A549 (cell line): Measurements from ENCODE around the gene HERPUD2. TPM values are rescaled to one million over a fixed set of nuclear protein-coding genes. Genes with fewer than 3 reads are reported as not detected.

ENCODE experiments used
- ATAC-seq, 2 experiments: fragments of 200-7000 bp in 1 of 2; fragments of >200 bp in 1 of 2; cut with Nextera tagmentation in 1 of 2; cut with Tn5 transposase in 1 of 2; 3 replicates each; pipeline versions ENCODE4 v1.8.0 to v1.9.1; 2018 to 2020; ENCODE audit warnings: mild to moderate bottlenecking in 1 of 2, moderate library complexity in 1 of 2
- CTCF ChIA-PET: fragments of 300-600 bp; sonication (Branson Sonifier 250); formaldehyde crosslinking; extraction: SDS; loops from one replicate; lab custom pipeline; 2021; ENCODE audit warnings: antibody characterized with exemption, inconsistent platforms; lab: Yijun Ruan, JAX
- POLR2A ChIA-PET: fragments of 350-600 bp; formaldehyde crosslinking; extraction: SDS; loops from one replicate; lab custom pipeline; 2021; ENCODE audit warnings: antibody characterized with exemption, inconsistent platforms; lab: Yijun Ruan, JAX
- DNase-seq, 2 experiments: peaks; one replicate each; pipeline versions ENCODE4 v3.0.0 to v3.0.0-alpha.2; 2011 to 2016; ENCODE audit warnings: low read depth in 1 of 2, low spot score in 1 of 2
- FAIRE-seq: peaks from 2 replicates; lab custom pipeline; 2011; peaks lifted over from hg19 to GRCh38; lab: Jason Lieb, UNC
- H3K27ac ChIP-seq, 2 experiments: fragments of >200 bp; sonication (Bioruptor Twin); formaldehyde crosslinking; 3 replicates each; pipeline ENCODE4 v1.5.1; 2016 to 2017
- H3K4me1 ChIP-seq: fragments of >200 bp; sonication (Bioruptor Twin); formaldehyde crosslinking; 3 replicates; pipeline ENCODE4 v1.6.1; 2016
- H3K4me2 ChIP-seq: fragments of >200 bp; sonication (Bioruptor Twin); formaldehyde crosslinking; 3 replicates; pipeline ENCODE4 v1.6.1; 2016
- H3K4me3 ChIP-seq: fragments of >200 bp; sonication (Bioruptor Twin); formaldehyde crosslinking; 3 replicates; pipeline ENCODE4 v1.5.1; 2016
- H3K9me3 ChIP-seq: fragments of >200 bp; sonication (Bioruptor Twin); formaldehyde crosslinking; 3 replicates; pipeline ENCODE4 v1.6.1; 2016
- ATOH8 ChIP-seq: fragments of 250-450 bp; sonication (Bioruptor Pico); IDR thresholded peaks from 2 replicates; pipeline ENCODE4 v1.5.0; 2020; ENCODE audit warnings: low read depth, mild to moderate bottlenecking, moderate library complexity
- BHLHE40 ChIP-seq: IDR thresholded peaks from 2 replicates; pipeline ENCODE4 v1.6.1; 2012; ENCODE audit warnings: low read depth, low read length, inconsistent platforms
- CBX2 ChIP-seq: fragments of 200-600 bp; sonication (generic); IDR thresholded peaks from 2 replicates; pipeline ENCODE4 v1.6.1; 2016; ENCODE audit warnings: low read depth, mild to moderate bottlenecking, borderline replicate concordance
- CBX8 ChIP-seq: fragments of 200-600 bp; sonication (generic); IDR thresholded peaks from 2 replicates; pipeline ENCODE4 v1.6.1; 2016
- CEBPB ChIP-seq, 2 experiments: fragments of >200 bp in 1 of 2; sonication (Bioruptor Twin) in 1 of 2; formaldehyde crosslinking in 1 of 2; IDR thresholded peaks; 2 replicates each; pipeline ENCODE4 v1.6.1; 2012 to 2016
- CHD2 ChIP-seq: fragments of 150-350 bp; IDR thresholded peaks from 2 replicates; pipeline ENCODE4 v1.6.1; 2014; ENCODE audit warnings: low read length; ENCODE audit not compliant: partially characterized antibody
- EHMT2 ChIP-seq: fragments of 200-600 bp; sonication (generic); IDR thresholded peaks from 2 replicates; pipeline ENCODE4 v1.6.1; 2016; ENCODE audit warnings: antibody characterized with exemption, low read depth, mild to moderate bottlenecking, moderate library complexity
- ELK1 ChIP-seq: fragments of 150-350 bp; IDR thresholded peaks from 2 replicates; pipeline ENCODE4 v1.6.1; 2014; ENCODE audit warnings: low read depth, mild to moderate bottlenecking, low read length
- ESRRA ChIP-seq: fragments of 150-350 bp; IDR thresholded peaks from 2 replicates; pipeline ENCODE4 v1.6.1; 2014; ENCODE audit warnings: mild to moderate bottlenecking, low read length, borderline replicate concordance
- FOSB ChIP-seq: fragments of 250-450 bp; sonication (Bioruptor Pico); IDR thresholded peaks from 2 replicates; pipeline ENCODE4 v1.5.0; 2020; ENCODE audit warnings: mild to moderate bottlenecking, moderate library complexity
- FOSL2 ChIP-seq, 2 experiments: fragments of 450-650 bp in 1 of 2; fragments of >200 bp in 1 of 2; sonication (Bioruptor Twin) in 1 of 2; formaldehyde crosslinking; IDR thresholded peaks; 2 replicates each; pipeline versions ENCODE4 v1.5.0 to v1.6.1; 2016 to 2020; ENCODE audit warnings: mild to moderate bottlenecking in 1 of 2, moderate library complexity in 1 of 2
- FOXS1 ChIP-seq: fragments of 250-450 bp; sonication (Bioruptor Pico); IDR thresholded peaks from 2 replicates; pipeline ENCODE4 v1.5.0; 2020; ENCODE audit warnings: mild to moderate bottlenecking, moderate library complexity
- GATA3 ChIP-seq: IDR thresholded peaks from 2 replicates; pipeline ENCODE4 v1.6.1; 2012; ENCODE audit warnings: borderline replicate concordance
- HDAC2 ChIP-seq: fragments of 200-600 bp; sonication (generic); IDR thresholded peaks from 2 replicates; pipeline ENCODE4 v1.6.1; 2016
- HES2 ChIP-seq: fragments of >200 bp; sonication (Bioruptor Twin); formaldehyde crosslinking; IDR thresholded peaks from 2 replicates; pipeline ENCODE4 v1.6.1; 2016
- HEYL ChIP-seq: fragments of 250-450 bp; sonication (Bioruptor Pico); IDR thresholded peaks from 2 replicates; pipeline ENCODE4 v1.8.0; 2021; ENCODE audit warnings: mild to moderate bottlenecking, moderate library complexity
- HOXA7 ChIP-seq: fragments of 250-450 bp; sonication (Bioruptor Pico); IDR thresholded peaks from 2 replicates; pipeline ENCODE4 v1.5.0; 2020; ENCODE audit warnings: mild to moderate bottlenecking, moderate library complexity
- JUNB ChIP-seq: fragments of >200 bp; sonication (Bioruptor Twin); formaldehyde crosslinking; IDR thresholded peaks from 2 replicates; pipeline ENCODE4 v1.6.1; 2016
- MAZ ChIP-seq: fragments of 150-350 bp; IDR thresholded peaks from 2 replicates; pipeline ENCODE4 v1.6.1; 2014; ENCODE audit warnings: antibody characterized with exemption, low read depth, low read length, borderline replicate concordance
- MYC ChIP-seq: IDR thresholded peaks from 2 replicates; pipeline ENCODE4 v1.6.1; 2012; ENCODE audit warnings: mild to moderate bottlenecking, inconsistent platforms, low read length, improper control_type of control experiment, borderline replicate concordance
- PHF8 ChIP-seq: fragments of 200-600 bp; sonication (generic); IDR thresholded peaks from 2 replicates; pipeline ENCODE4 v1.6.1; 2016; ENCODE audit warnings: low read depth, mild to moderate bottlenecking, antibody characterized with exemption, moderate library complexity, borderline replicate concordance
- POLR2A ChIP-seq: IDR thresholded peaks from 2 replicates; pipeline ENCODE4 v1.6.1; 2012; ENCODE audit warnings: mild to moderate bottlenecking, low read length
- POLR2AphosphoS2 ChIP-seq: conservative IDR thresholded peaks from 2 replicates; pipeline ENCODE4 v1.6.1; 2012; ENCODE audit warnings: low read length, improper control_type of control experiment, inconsistent platforms
- RAD21 ChIP-seq, 2 experiments: fragments of >200 bp in 1 of 2; sonication (Bioruptor Twin) in 1 of 2; formaldehyde crosslinking in 1 of 2; IDR thresholded peaks in 1 of 2; conservative IDR thresholded peaks in 1 of 2; 2 replicates in 1 of 2; 3 replicates in 1 of 2; pipeline ENCODE4 v1.6.1; 2012 to 2018; ENCODE audit warnings: inconsistent platforms in 1 of 2
- RFX5 ChIP-seq: fragments of 450-650 bp; IDR thresholded peaks from 2 replicates; pipeline ENCODE4 v1.7.1; 2014; ENCODE audit warnings: antibody characterized with exemption, mild to moderate bottlenecking, moderate library complexity
- RNF2 ChIP-seq: fragments of 200-600 bp; sonication (generic); IDR thresholded peaks from 2 replicates; pipeline ENCODE4 v1.6.1; 2016; ENCODE audit warnings: low read depth, mild to moderate bottlenecking, antibody characterized with exemption, moderate library complexity, borderline replicate concordance
- SMC3 ChIP-seq: fragments of >200 bp; sonication (Bioruptor Twin); formaldehyde crosslinking; IDR thresholded peaks from 3 replicates; pipeline ENCODE4 v1.6.1; 2018; ENCODE audit warnings: inconsistent platforms
- TFCP2L1 ChIP-seq: fragments of 250-450 bp; sonication (Bioruptor Pico); IDR thresholded peaks from 2 replicates; pipeline ENCODE4 v1.5.0; 2021; ENCODE audit warnings: mild to moderate bottlenecking
- TP53 ChIP-seq: fragments of 250-450 bp; sonication (Bioruptor Pico); IDR thresholded peaks from 2 replicates; pipeline ENCODE4 v1.5.0; 2021; ENCODE audit warnings: mild to moderate bottlenecking, moderate library complexity
- USF2 ChIP-seq: fragments of 450-650 bp; IDR thresholded peaks from 2 replicates; pipeline ENCODE4 v1.6.1; 2014; ENCODE audit warnings: antibody characterized with exemption
- ZFP36 ChIP-seq: fragments of 450-650 bp; IDR thresholded peaks from 2 replicates; pipeline ENCODE4 v1.6.1; 2014; ENCODE audit warnings: borderline replicate concordance; ENCODE audit not compliant: partially characterized antibody
- ZNF302 ChIP-seq: fragments of 250-450 bp; sonication (Bioruptor Pico); IDR thresholded peaks from 2 replicates; pipeline ENCODE4 v1.9.0; 2021; ENCODE audit warnings: inconsistent platforms, mild to moderate bottlenecking, moderate library complexity
- ZSCAN20 ChIP-seq: fragments of 250-450 bp; sonication (Bioruptor Pico); IDR thresholded peaks from 2 replicates; pipeline ENCODE4 v1.8.0; 2022; ENCODE audit warnings: mild to moderate bottlenecking, moderate library complexity
- WGBS: methylation state at CpG from one replicate; pipeline ENCODE4 v1.1.6; 2017; ENCODE audit errors: missing lambda C conversion rate; 5-methylcytosine and 5-hydroxymethylcytosine counted together
- polyA plus RNA-seq, 4 experiments: library from polyadenylated mRNA; depleted of rRNA in 3 of 4; stranded (reverse); fragments of >200 nt; fragmentation: RNase III in 1 of 4; extraction: RNeasy Plus Mini Kit Qiagen cat#74134 plus additional on column Dnase treatment in 1 of 4; gene quantifications; 2 replicates in 3 of 4; 3 replicates in 1 of 4; pipeline ENCODE4 v1.2.3, GENCODE V29; 2011 to 2017

Gene HERPUD2
- polyA plus RNA-seq, 2 of the 4 experiments (the other 2 are of a cell fraction) = 13.2 to 34.8 TPM

GRCh38 chr7:35604595-35604994 is 90.3 kb downstream of the HERPUD2 start:
- Histone ChIP-seq H3K9me3 (no peaks in the 10 kb centered on the region), H3K4me2 (no peak overlapping the region), H3K27ac (no peak overlapping the region), H3K4me3 (no peak overlapping the region), H3K4me1 (0 out of 3 replicates have a peak, but pooled peaks cover 2% of the 10 kb centered on the region)
- FAIRE-seq (no peak), DNase-seq (no peak), ATAC-seq (no peak)
- ChIA-PET CTCF (no interaction called here), POLR2A (no interaction called here)
- TF ChIP-seq BHLHE40 (no peak), MAZ (no peak), JUNB (no peak), HOXA7 (CRISPR knock-in tag) (no peak), RNF2 (no peak), PHF8 (no peak), ZSCAN20 (CRISPR knock-in tag) (no peak), RAD21 (conservative IDR thresholded peaks at IDR 0.05 in 1 of 2, IDR thresholded peaks at IDR 0.05 in 1 of 2) (no peak), TP53 (no peak), RFX5 (no peak), FOXS1 (CRISPR knock-in tag) (no peak), GATA3 (no peak), MYC (no peak), FOSB (CRISPR knock-in tag) (no peak), ESRRA (no peak), CHD2 (no peak), ATOH8 (no peak)

GRCh38 chr7:35599645-35600044 is 95.3 kb downstream of the HERPUD2 start:
- CTCF ChIA-PET = interaction anchor here (0.9 to 1.0 kb wide), 2 partner anchors 11 to 24 kb away, joined by 3 read pairs; no protein-coding TSS in a partner anchor

GRCh38 chr7:35599061-35599460 is 95.9 kb downstream of the HERPUD2 start:
- POLR2A ChIA-PET = no interaction called here
- DNase-seq (no peak), ATAC-seq (no peak), FAIRE-seq (no peak)
- Histone ChIP-seq H3K9me3 (no peaks in the 10 kb centered on the region), H3K4me3 (no peak overlapping the region), H3K27ac (no peak overlapping the region), H3K4me1 (0 out of 3 replicates have a peak, but pooled peaks cover 3% of the 10 kb centered on the region), H3K4me2 (no peak overlapping the region)
- whole genome bisulfite sequencing = 45% methylated on average over 2 of the region's 2 CpGs
- TF ChIP-seq USF2 (no peak), JUNB (no peak), FOSL2 (IDR thresholded peaks at IDR 0.05) (no peak), FOSL2 (CRISPR knock-in tag; IDR thresholded peaks at IDR 0.05) (no peak), HEYL (CRISPR knock-in tag) (no peak), ZNF302 (CRISPR knock-in tag) (no peak), MYC (no peak), CBX2 (no peak), ELK1 (no peak), CBX8 (no peak), EHMT2 (no peak), TFCP2L1 (CRISPR knock-in tag) (no peak), SMC3 (no peak), POLR2AphosphoS2 (no peak)
- CTCF ChIA-PET = interaction anchor here (0.9 to 1.0 kb wide), 2 partner anchors 12 to 25 kb away, joined by 3 read pairs; no protein-coding TSS in a partner anchor

More at GRCh38 chr7:35599645-35600044, 95.3 kb downstream of the HERPUD2 start:
- Histone ChIP-seq H3K27ac (no peak overlapping the region), H3K4me1 (0 out of 3 replicates have a peak, but pooled peaks cover 3% of the 10 kb centered on the region), H3K9me3 (no peaks in the 10 kb centered on the region), H3K4me2 (no peak overlapping the region), H3K4me3 (no peak overlapping the region)
- ATAC-seq (no peak), DNase-seq (no peak), FAIRE-seq (no peak)
- POLR2A ChIA-PET = no interaction called here
- WGBS = 45% methylated on average over 1 of the region's 1 CpG
- TF ChIP-seq MAZ (no peak), RFX5 (no peak), TP53 (no peak), RAD21 (conservative IDR thresholded peaks at IDR 0.05 in 1 of 2, IDR thresholded peaks at IDR 0.05 in 1 of 2) (no peak), SMC3 (no peak), BHLHE40 (no peak), JUNB (no peak), GATA3 (no peak), HES2 (no peak), CBX8 (no peak), CEBPB (IDR thresholded peaks at IDR 0.05) (no peak), POLR2A (no peak), ZFP36 (no peak), FOSL2 (IDR thresholded peaks at IDR 0.05) (no peak), FOSL2 (CRISPR knock-in tag; IDR thresholded peaks at IDR 0.05) (no peak), HEYL (CRISPR knock-in tag) (no peak), HDAC2 (no peak)
